ENCODE data around the gene HAUS2. TPM values are rescaled to one million over a fixed set of nuclear protein-coding genes. Genes with fewer than 3 reads are reported as not detected.

The HAUS2 gene
- polyA plus RNA-seq, 4 donors: 5.4 to 16.1 (median 12.7) TPM

DNA sequence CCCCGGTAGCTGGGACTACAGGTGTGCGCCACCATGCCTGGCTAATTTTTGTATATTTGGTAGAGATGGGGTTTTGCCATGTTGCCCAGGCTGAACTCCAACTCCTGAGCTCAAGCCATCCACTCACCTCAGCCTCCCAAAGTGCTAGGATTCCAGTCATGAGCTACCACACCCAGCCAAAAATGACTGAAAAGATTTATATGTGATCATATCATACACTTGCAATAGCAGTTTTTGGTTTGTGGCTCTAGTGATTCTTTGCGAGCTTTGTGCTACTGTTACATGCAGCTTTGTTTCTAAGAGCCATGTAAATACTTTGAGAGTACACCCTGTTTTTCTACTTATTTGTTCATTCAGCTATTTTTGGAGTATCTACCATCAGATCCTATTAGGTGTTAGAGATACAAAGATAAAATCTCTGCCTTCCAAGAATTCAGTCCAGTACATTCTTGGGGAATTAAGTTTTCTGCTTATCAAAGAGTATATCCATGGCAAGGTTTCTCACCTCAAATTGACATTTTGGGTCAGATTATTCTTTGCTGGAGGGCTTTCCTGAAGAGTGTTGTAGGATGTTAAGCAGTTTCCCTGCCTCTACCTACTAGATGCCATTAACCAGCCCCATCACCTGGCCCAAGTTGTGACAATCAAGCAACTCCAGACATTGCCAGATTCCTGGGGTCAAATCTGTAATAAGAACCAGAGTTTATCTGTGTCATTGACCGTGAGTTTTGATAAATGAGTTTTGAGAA, 38.2 kb upstream of the HAUS2 start:
- H3K27me3 ChIP-seq (ENCODE audit: control insufficient read depth in 3 of 3, insufficient read depth in 3 of 3, low read length in 3 of 3): no peaks in the 10 kb centered on the region
- H3K36me3 ChIP-seq (ENCODE audit: control insufficient read depth in 3 of 3, insufficient read depth in 2 of 3, low read depth in 1 of 3, low read length in 3 of 3): peaks cover 0 to 28% (median 6%) of the 10 kb centered on the region in 3 donors
- no peak overlapping the region for H3K27ac ChIP-seq (ENCODE audit: low read depth in 1 of 3, low read length in 2 of 3)
- no peak for DNase-seq
- no peak overlapping the region for H3K4me3 ChIP-seq (ENCODE audit: low read depth in 1 of 3, low read length in 3 of 3)
- FAIRE-seq: no peak
- WGBS, 3 donors: 92 to 97% (median 94%) methylated on average over 4 of the region's 4 CpGs
- peaks cover 0 to under 1% (median 0%) of the 10 kb centered on the region in 3 donors for H3K4me1 ChIP-seq (ENCODE audit: control insufficient read depth in 3 of 3, insufficient read depth in 2 of 3, low read depth in 1 of 3, low read length in 2 of 3)
- H3K9me3 ChIP-seq (ENCODE audit: control insufficient read depth in 2 of 2, insufficient read depth in 1 of 2, low read depth in 1 of 2, low read length in 1 of 2): no peaks in the 10 kb centered on the region

DNA sequence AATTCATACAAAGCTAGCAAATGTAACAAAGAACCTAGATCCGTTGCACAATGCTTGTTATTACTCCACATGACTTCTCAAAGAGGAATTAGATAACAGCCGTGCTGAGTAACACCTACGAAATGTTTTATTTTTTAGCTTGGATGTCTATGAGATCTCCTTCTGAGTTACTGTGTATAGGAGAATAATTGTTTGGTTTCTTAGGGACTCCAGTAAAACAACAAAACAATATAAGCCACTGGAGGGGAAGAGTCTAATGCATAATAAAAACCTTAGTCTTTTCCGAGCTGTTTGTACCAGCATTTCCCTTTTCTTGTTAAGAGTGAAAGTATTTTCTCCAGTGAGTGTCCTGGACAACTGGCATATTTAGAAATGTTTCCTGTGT, 37.6 kb upstream of the HAUS2 start:
- no peak overlapping the region for H3K4me3 ChIP-seq (ENCODE audit: low read depth in 1 of 3, low read length in 3 of 3)
- H3K27ac ChIP-seq (ENCODE audit: low read depth in 1 of 3, low read length in 2 of 3): no peak overlapping the region
- peak in 1 of 2 donors; percentile 48 for DNase-seq
- H3K9me3 ChIP-seq (ENCODE audit: control insufficient read depth in 2 of 2, insufficient read depth in 1 of 2, low read depth in 1 of 2, low read length in 1 of 2): no peaks in the 10 kb centered on the region
- H3K27me3 ChIP-seq (ENCODE audit: control insufficient read depth in 3 of 3, insufficient read depth in 3 of 3, low read length in 3 of 3): no peaks in the 10 kb centered on the region
- no peaks in the 10 kb centered on the region for H3K4me1 ChIP-seq (ENCODE audit: control insufficient read depth in 3 of 3, insufficient read depth in 2 of 3, low read depth in 1 of 3, low read length in 2 of 3)
- FAIRE-seq: no peak
- WGBS, 3 donors: 63 to 77% (median 70%) methylated on average over 4 of the region's 4 CpGs
- peaks cover 0 to 27% (median 6%) of the 10 kb centered on the region in 3 donors for H3K36me3 ChIP-seq (ENCODE audit: control insufficient read depth in 3 of 3, insufficient read depth in 2 of 3, low read depth in 1 of 3, low read length in 3 of 3)

- FAIRE-seq: no peak
- Histone ChIP-seq H3K4me1 (ENCODE audit: control insufficient read depth in 3 of 3, insufficient read depth in 2 of 3, low read depth in 1 of 3, low read length in 2 of 3) (no peaks in the 10 kb centered on the region), H3K36me3 (ENCODE audit: control insufficient read depth in 3 of 3, insufficient read depth in 2 of 3, low read depth in 1 of 3, low read length in 3 of 3) (peaks cover 4 to 36% (median 6%) of the 10 kb centered on the region in 3 donors), H3K9me3 (ENCODE audit: control insufficient read depth in 2 of 2, insufficient read depth in 1 of 2, low read depth in 1 of 2, low read length in 1 of 2) (no peaks in the 10 kb centered on the region), H3K27me3 (ENCODE audit: control insufficient read depth in 3 of 3, insufficient read depth in 3 of 3, low read length in 3 of 3) (no peaks in the 10 kb centered on the region), H3K27ac (ENCODE audit: low read depth in 1 of 3, low read length in 2 of 3) (no peak overlapping the region), H3K4me3 (ENCODE audit: low read depth in 1 of 3, low read length in 3 of 3) (no peak overlapping the region)
- WGBS, 3 donors: 26 to 71% (median 45%) methylated on average over 2 of the region's 2 CpGs
- peak in 1 of 2 donors; percentile 20 for DNase-seq
Observed at GRCh38 chr15:42523331-42523730, 25.3 kb upstream of the HAUS2 start.

DNA sequence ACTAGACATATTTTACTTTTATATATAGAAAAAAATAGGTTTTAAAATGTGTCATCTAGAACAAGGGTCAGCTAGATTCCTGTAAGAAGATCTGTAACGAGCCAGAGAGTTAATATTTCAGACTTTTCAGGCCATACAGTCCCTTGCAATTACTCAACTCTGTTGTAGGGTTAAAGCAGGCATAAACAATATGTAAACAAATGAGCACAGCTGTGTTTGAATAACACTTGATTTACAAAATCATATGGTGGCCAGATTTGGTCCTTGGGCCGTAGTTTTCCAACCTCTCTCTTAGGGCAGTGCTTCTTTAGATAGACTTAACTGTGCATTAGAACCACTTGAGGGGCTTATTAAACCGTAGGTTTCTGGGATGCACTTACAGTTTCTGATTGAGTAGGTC, 19.7 kb upstream of the HAUS2 start:
- no peak for FAIRE-seq
- H3K36me3 ChIP-seq (ENCODE audit: control insufficient read depth in 3 of 3, insufficient read depth in 2 of 3, low read depth in 1 of 3, low read length in 3 of 3): peaks cover 10 to 29% (median 12%) of the 10 kb centered on the region in 3 donors

GRCh38 chr15:42533246-42533645, 15.4 kb upstream of the HAUS2 start:
- Histone ChIP-seq H3K4me3 (ENCODE audit: low read depth in 1 of 3, low read length in 3 of 3) (no peak overlapping the region), H3K27ac (ENCODE audit: low read depth in 1 of 3, low read length in 2 of 3) (no peak overlapping the region), H3K9me3 (ENCODE audit: control insufficient read depth in 2 of 2, insufficient read depth in 1 of 2, low read depth in 1 of 2, low read length in 1 of 2) (no peaks in the 10 kb centered on the region), H3K4me1 (ENCODE audit: control insufficient read depth in 3 of 3, insufficient read depth in 2 of 3, low read depth in 1 of 3, low read length in 2 of 3) (no peaks in the 10 kb centered on the region), H3K27me3 (ENCODE audit: control insufficient read depth in 3 of 3, insufficient read depth in 3 of 3, low read length in 3 of 3) (no peaks in the 10 kb centered on the region), H3K36me3 (ENCODE audit: control insufficient read depth in 3 of 3, insufficient read depth in 2 of 3, low read depth in 1 of 3, low read length in 3 of 3) (peaks cover 6 to 12% (median 7%) of the 10 kb centered on the region in 3 donors)
- no peak for FAIRE-seq
- 83 to 96% (median 88%) methylated on average over 1 of the region's 1 CpG for WGBS, 3 donors
- no peak for DNase-seq

More for the DNA sequence above, 19.7 kb upstream of the HAUS2 start:
- WGBS, 3 donors: 74 to 95% (median 87%) methylated on average over 3 of the region's 3 CpGs
- Histone ChIP-seq H3K27me3 (ENCODE audit: control insufficient read depth in 3 of 3, insufficient read depth in 3 of 3, low read length in 3 of 3) (no peaks in the 10 kb centered on the region), H3K27ac (ENCODE audit: low read depth in 1 of 3, low read length in 2 of 3) (no peak overlapping the region), H3K4me3 (ENCODE audit: low read depth in 1 of 3, low read length in 3 of 3) (no peak overlapping the region), H3K9me3 (ENCODE audit: control insufficient read depth in 2 of 2, insufficient read depth in 1 of 2, low read depth in 1 of 2, low read length in 1 of 2) (no peaks in the 10 kb centered on the region), H3K4me1 (ENCODE audit: control insufficient read depth in 3 of 3, insufficient read depth in 2 of 3, low read depth in 1 of 3, low read length in 2 of 3) (no peaks in the 10 kb centered on the region)
- no peak for DNase-seq

DNA sequence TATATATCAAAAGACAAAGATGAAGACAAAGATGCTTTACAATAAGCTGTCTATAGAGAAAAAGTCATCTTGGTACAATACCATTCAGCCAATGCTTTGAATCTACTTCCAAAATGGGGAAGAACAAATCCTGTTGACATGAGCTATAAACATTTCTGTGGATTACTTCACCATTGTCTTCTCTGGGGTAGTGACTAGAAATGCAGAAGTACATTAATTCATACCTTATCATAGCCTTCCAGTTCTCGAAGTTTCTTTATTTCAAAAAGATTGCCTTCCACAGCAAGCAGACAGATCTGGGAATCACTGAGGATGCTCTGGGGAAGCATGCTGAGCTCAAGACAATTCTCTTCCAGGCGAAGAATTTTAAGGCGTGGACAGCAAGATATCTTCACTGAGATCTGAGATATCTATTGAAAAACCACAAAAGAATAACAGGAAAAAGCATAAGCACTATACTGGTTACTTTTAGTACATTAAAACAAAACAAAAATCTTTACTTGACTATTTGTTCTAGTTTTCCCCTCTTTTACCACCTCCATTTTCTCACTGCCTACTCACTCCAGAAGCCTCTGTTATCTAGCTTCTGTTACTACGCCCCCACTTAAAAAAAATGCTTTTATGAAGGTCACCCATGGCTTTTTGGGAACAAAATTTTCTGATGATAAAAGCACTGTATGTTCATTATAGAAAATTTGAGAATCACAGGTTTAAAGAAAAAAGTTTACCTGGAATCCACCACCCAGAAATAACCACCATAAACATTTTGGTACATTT, 3.6 kb upstream of the HAUS2 start:
- 83 to 92% (median 87%) methylated on average over 4 of the region's 4 CpGs for WGBS, 3 donors

GRCh38 chr15:42547918-42548248, 755 bp upstream of the HAUS2 start:
- Histone ChIP-seq H3K36me3 (ENCODE audit: control insufficient read depth in 3 of 3, insufficient read depth in 2 of 3, low read depth in 1 of 3, low read length in 3 of 3) (peaks cover 7 to 13% (median 12%) of the 10 kb centered on the region in 3 donors), H3K27ac (ENCODE audit: low read depth in 1 of 3, low read length in 2 of 3) (peak overlapping the region; percentile 84 to 97 (median 97)), H3K4me3 (ENCODE audit: low read depth in 1 of 3, low read length in 3 of 3) (peak overlapping the region; percentile 73 to 96 (median 88)), H3K9me3 (ENCODE audit: control insufficient read depth in 2 of 2, insufficient read depth in 1 of 2, low read depth in 1 of 2, low read length in 1 of 2) (no peaks in the 10 kb centered on the region), H3K4me1 (ENCODE audit: control insufficient read depth in 3 of 3, insufficient read depth in 2 of 3, low read depth in 1 of 3, low read length in 2 of 3) (peaks cover 4 to 13% (median 5%) of the 10 kb centered on the region in 3 donors), H3K27me3 (ENCODE audit: control insufficient read depth in 3 of 3, insufficient read depth in 3 of 3, low read length in 3 of 3) (no peaks in the 10 kb centered on the region)
- 1 to 4% (median 2%) methylated on average over 9 of the region's 9 CpGs for WGBS, 3 donors
- DNase-seq (no peak), FAIRE-seq (no peak)

More for the DNA sequence above, 3.6 kb upstream of the HAUS2 start:
- Histone ChIP-seq H3K27me3 (ENCODE audit: control insufficient read depth in 3 of 3, insufficient read depth in 3 of 3, low read length in 3 of 3) (no peaks in the 10 kb centered on the region), H3K27ac (ENCODE audit: low read depth in 1 of 3, low read length in 2 of 3) (no peak overlapping the region), H3K4me1 (ENCODE audit: control insufficient read depth in 3 of 3, insufficient read depth in 2 of 3, low read depth in 1 of 3, low read length in 2 of 3) (peaks cover 4 to 12% (median 5%) of the 10 kb centered on the region in 3 donors), H3K9me3 (ENCODE audit: control insufficient read depth in 2 of 2, insufficient read depth in 1 of 2, low read depth in 1 of 2, low read length in 1 of 2) (no peaks in the 10 kb centered on the region), H3K36me3 (ENCODE audit: control insufficient read depth in 3 of 3, insufficient read depth in 2 of 3, low read depth in 1 of 3, low read length in 3 of 3) (peaks cover 9 to 18% (median 12%) of the 10 kb centered on the region in 3 donors), H3K4me3 (ENCODE audit: low read depth in 1 of 3, low read length in 3 of 3) (no peak overlapping the region)
- DNase-seq (no peak), FAIRE-seq (no peak)

- H3K27me3 ChIP-seq (ENCODE audit: control insufficient read depth in 3 of 3, insufficient read depth in 3 of 3, low read length in 3 of 3): no peaks in the 10 kb centered on the region
- peak overlapping the region; percentile 73 to 96 (median 88) for H3K4me3 ChIP-seq (ENCODE audit: low read depth in 1 of 3, low read length in 3 of 3)
- DNase-seq (peak in 1 of 2 donors; percentile 31), FAIRE-seq (no peak)
- H3K9me3 ChIP-seq (ENCODE audit: control insufficient read depth in 2 of 2, insufficient read depth in 1 of 2, low read depth in 1 of 2, low read length in 1 of 2): no peaks in the 10 kb centered on the region
- peaks cover 5 to 9% (median 7%) of the 10 kb centered on the region in 3 donors for H3K36me3 ChIP-seq (ENCODE audit: control insufficient read depth in 3 of 3, insufficient read depth in 2 of 3, low read depth in 1 of 3, low read length in 3 of 3)
- WGBS, 3 donors: 0% methylated on average over 15 of the region's 15 CpGs
- H3K27ac ChIP-seq (ENCODE audit: low read depth in 1 of 3, low read length in 2 of 3): peak overlapping the region; percentile 84 to 97 (median 97)
- H3K4me1 ChIP-seq (ENCODE audit: control insufficient read depth in 3 of 3, insufficient read depth in 2 of 3, low read depth in 1 of 3, low read length in 2 of 3): peaks cover 4 to 13% (median 5%) of the 10 kb centered on the region in 3 donors
Observed at GRCh38 chr15:42549032-42549491, 424 bp downstream of the HAUS2 start.
